T follicular helper cell (primary cell): ENCODE data around the gene NDUFS6.

ENCODE experiments used
- DNase-seq: peaks from one replicate; pipeline ENCODE4 v3.0.0-alpha.2; 2020; ENCODE audit warnings: low read depth

The NDUFS6 gene

GRCh38 chr5:1765141-1765879, 35.9 kb upstream of the NDUFS6 start:
- no peak for DNase-seq

GRCh38 chr5:1765880-1766235, 35.3 kb upstream of the NDUFS6 start:
- no peak for DNase-seq

- no peak for DNase-seq
Observed at GRCh38 chr5:1767524-1768282, 33.5 kb upstream of the NDUFS6 start.

- no peak for DNase-seq
Observed at GRCh38 chr5:1768283-1769000, 32.8 kb upstream of the NDUFS6 start.

- no peak for DNase-seq
Observed at GRCh38 chr5:1769017-1769640, 32.1 kb upstream of the NDUFS6 start.

GRCh38 chr5:1769752-1770442, 31.3 kb upstream of the NDUFS6 start:
- no peak for DNase-seq

- DNase-seq = no peak
Observed at GRCh38 chr5:1770443-1770802, 30.8 kb upstream of the NDUFS6 start.

GRCh38 chr5:1771149-1772065, 29.8 kb upstream of the NDUFS6 start:
- DNase-seq = no peak

GRCh38 chr5:1772634-1773033, 28.6 kb upstream of the NDUFS6 start:
- no peak for DNase-seq

GRCh38 chr5:1776831-1777230, 24.4 kb upstream of the NDUFS6 start:
- no peak for DNase-seq

GRCh38 chr5:1777281-1778137, 23.7 kb upstream of the NDUFS6 start:
- DNase-seq = no peak

GRCh38 chr5:1778138-1779020, 22.8 kb upstream of the NDUFS6 start:
- DNase-seq = no peak

- DNase-seq = no peak
Observed at GRCh38 chr5:1779021-1779680, 22.1 kb upstream of the NDUFS6 start.

GRCh38 chr5:1779782-1780613, 21.2 kb upstream of the NDUFS6 start:
- DNase-seq = no peak

- no peak for DNase-seq
Observed at GRCh38 chr5:1780614-1780930, 20.6 kb upstream of the NDUFS6 start.

- DNase-seq = no peak
Observed at GRCh38 chr5:1781107-1781506, 20.1 kb upstream of the NDUFS6 start.

GRCh38 chr5:1781726-1782384, 19.4 kb upstream of the NDUFS6 start:
- no peak for DNase-seq
